ENCODE results near the gene TRABD2B.

GRCh38 chr1:47941609-47942239, 55.5 kb downstream of the TRABD2B start:
- no peak for TF ChIP-seq ZNF720 (CRISPR knock-in tag; IDR thresholded peaks at IDR 0.05)
- TF ChIP-seq ZFP36L2 (CRISPR knock-in tag; IDR thresholded peaks at IDR 0.05), result no peak
- no peak for TF ChIP-seq JDP2 (CRISPR knock-in tag; IDR thresholded peaks at IDR 0.05; ENCODE audit: borderline replicate concordance)
